T-helper 1 cell treated with Interleukin-12 subunit alpha and Interleukin-12 subunit beta and Interleukin-4 antibody, amounts not matched to agents 30 ng/mL and 1 ng/mL, for 36 hours (primary cell): ENCODE measurements around the gene VPS18. TPM values are rescaled to one million over a fixed set of nuclear protein-coding genes. Genes with fewer than 3 reads are reported as not detected.

Experiments used
- intact Hi-C: fragments of 100-400 bp; cut with micrococcal nuclease; formaldehyde crosslinking; loops from one replicate; pipeline ENCODE4 v1.15.1; 2024
- total RNA-seq: library from RNA; stranded (reverse); gene quantifications from 2 replicates; pipeline ENCODE4 v1.2.3, GENCODE V29; 2022

VPS18 gene
- total RNA-seq, 1 donor from 2014 or later, result 23.2 TPM

GRCh38 chr15:40932156-40932555 is 37.9 kb downstream of the VPS18 start:
- intact Hi-C loops, result no loop called here

GRCh38 chr15:40932649-40933516 is 38.6 kb downstream of the VPS18 start:
- intact Hi-C loops, result no loop called here

GRCh38 chr15:40933517-40933902 is 39.3 kb downstream of the VPS18 start:
- intact Hi-C loops, result no loop called here

GRCh38 chr15:40934457-40934856 is 40.2 kb downstream of the VPS18 start:
- intact Hi-C loops, result no loop called here

- intact Hi-C loops, result no loop called here
Observed at GRCh38 chr15:40936234-40936708, 42.0 kb downstream of the VPS18 start.

- intact Hi-C loops, result no loop called here
Observed at GRCh38 chr15:40936709-40937666, 42.7 kb downstream of the VPS18 start.

- intact Hi-C loops, result no loop called here
Observed at GRCh38 chr15:40937762-40938535, 43.7 kb downstream of the VPS18 start.

GRCh38 chr15:40938536-40938870 is 44.3 kb downstream of the VPS18 start:
- intact Hi-C loops, result no loop called here

GRCh38 chr15:40940296-40940801 is 46.1 kb downstream of the VPS18 start:
- intact Hi-C loops, result loop anchor here (5.0 kb wide), 1 partner anchor 38 kb away; no protein-coding TSS in a partner anchor

GRCh38 chr15:40941068-40941527 is 46.8 kb downstream of the VPS18 start:
- intact Hi-C loops, result loop anchor here (5.0 kb wide), 1 partner anchor 39 kb away; no protein-coding TSS in a partner anchor

- intact Hi-C loops, result loop anchor here (1.0 to 5.0 kb wide), 2 partner anchors 12 to 39 kb away; partner anchors contain the start of gene CHAC1
Observed at GRCh38 chr15:40941528-40942336, 47.5 kb downstream of the VPS18 start.

GRCh38 chr15:40942337-40942854 is 48.1 kb downstream of the VPS18 start:
- intact Hi-C loops, result loop anchor here (1.0 to 5.0 kb wide), 2 partner anchors 11 to 40 kb away; partner anchors contain the start of gene CHAC1

- intact Hi-C loops, result loop anchor here (1.0 to 5.0 kb wide), 2 partner anchors 10 to 41 kb away; partner anchors contain the start of gene CHAC1
Observed at GRCh38 chr15:40942878-40943277, 48.6 kb downstream of the VPS18 start.

GRCh38 chr15:40943764-40944365 is 49.6 kb downstream of the VPS18 start:
- intact Hi-C loops, result loop anchor here (5.0 kb wide), 1 partner anchor 42 kb away; no protein-coding TSS in a partner anchor

- intact Hi-C loops, result loop anchor here (5.0 kb wide), 1 partner anchor 42 kb away; no protein-coding TSS in a partner anchor
Observed at GRCh38 chr15:40944510-40945296, 50.5 kb downstream of the VPS18 start.

- intact Hi-C loops, result no loop called here
Observed at GRCh38 chr15:40948706-40949473, 54.6 kb downstream of the VPS18 start.

- intact Hi-C loops, result loop anchor here (5.0 kb wide), 3 partner anchors 187 to 1023 kb away; partner anchors contain the start of genes EHD4, GCHFR and ITPKA
Observed at GRCh38 chr15:40949756-40950207, 55.5 kb downstream of the VPS18 start.
